ENCODE results near the gene CPXM2. TPM values are rescaled to one million over a fixed set of nuclear protein-coding genes. Genes with fewer than 3 reads are reported as not detected.

Gene CPXM2
- polyA plus RNA-seq, 1 of the 3 experiments (the other 2 are of a cell fraction): not detected

DNA sequence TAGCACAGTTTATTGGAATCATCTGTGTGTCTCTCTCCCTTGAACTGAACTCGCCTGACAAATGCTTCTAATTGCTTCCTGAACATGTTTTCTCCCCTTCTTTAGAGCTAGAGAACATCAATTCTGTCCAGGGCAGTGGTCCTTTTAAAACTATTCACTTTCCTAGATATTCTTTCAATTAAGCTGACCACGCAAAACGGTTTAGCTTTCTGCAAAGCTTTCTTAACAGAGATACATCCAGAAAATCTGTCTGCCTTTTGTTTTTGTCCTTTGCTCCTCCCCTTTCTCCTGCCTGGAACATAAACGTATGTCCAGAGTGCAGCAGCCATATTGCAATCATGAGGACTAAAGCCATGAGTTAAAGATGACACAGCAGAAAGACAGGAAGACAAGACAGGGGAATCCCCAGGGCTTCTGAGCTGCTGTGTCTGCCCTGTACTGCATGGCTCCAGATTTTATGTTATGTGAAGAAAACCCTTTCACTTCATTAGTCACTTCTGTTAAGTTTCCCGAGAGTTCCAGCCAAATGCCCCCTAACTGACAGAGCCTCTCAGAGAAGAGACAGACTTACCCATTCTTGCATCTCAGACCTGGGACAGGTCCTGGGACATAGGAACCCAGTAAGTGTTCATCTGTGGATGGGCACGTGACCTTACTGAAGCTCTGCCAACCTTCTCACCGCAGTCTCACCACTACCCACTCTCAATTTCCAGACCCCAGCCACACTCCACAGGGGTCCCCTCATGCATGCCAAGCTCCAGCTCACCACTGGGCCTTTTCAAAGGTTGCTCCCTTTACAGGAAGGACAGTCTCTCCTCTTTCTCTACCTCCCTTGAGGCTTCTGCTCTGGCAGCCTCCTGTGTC lies 35.0 kb upstream of the CPXM2 start:
- no peaks in the 10 kb centered on the region; a peak in 1 of 4 replicates for H3K4me1 ChIP-seq (ENCODE audit: control insufficient read depth in 1 of 2, insufficient read depth in 2 of 2, low read depth in 1 of 2, low read length in 1 of 2)
- H2AFZ ChIP-seq (ENCODE audit: low read depth): no peak overlapping the region
- ChIA-PET CTCF (interaction anchor here (1.5 kb wide), 1 partner anchor 344 kb away, joined by 3 read pairs; no protein-coding TSS in a partner anchor), POLR2A (no interaction called here)
- no peak for DNase-seq
- no peaks in the 10 kb centered on the region for H3F3A ChIP-seq (replicated peaks; ENCODE audit: insufficient read depth)
- no peaks in the 10 kb centered on the region for H3K36me3 ChIP-seq (replicated peaks in 1 of 2; ENCODE audit: control insufficient read depth in 1 of 2, insufficient read depth in 2 of 2, low read length in 1 of 2)
- H3K4me3 ChIP-seq (ENCODE audit: low read depth in 2 of 2, low read length in 1 of 2): no peak overlapping the region
- no peaks in the 10 kb centered on the region for H3K79me2 ChIP-seq (ENCODE audit: insufficient read depth)
- no peak for TF ChIP-seq SMC3 (IDR thresholded peaks at IDR 0.05; ENCODE audit: low read depth, low read length)
- TF ChIP-seq MEF2A (IDR thresholded peaks at IDR 0.05; ENCODE audit: borderline replicate concordance, low read depth): no peak
- TF ChIP-seq, protein P1, sequence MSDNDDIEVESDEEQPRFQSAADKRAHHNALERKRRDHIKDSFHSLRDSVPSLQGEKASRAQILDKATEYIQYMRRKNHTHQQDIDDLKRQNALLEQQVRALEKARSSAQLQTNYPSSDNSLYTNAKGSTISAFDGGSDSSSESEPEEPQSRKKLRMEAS (IDR thresholded peaks at IDR 0.05; ENCODE audit: low read depth): no peak
- TF ChIP-seq RXRA (IDR thresholded peaks at IDR 0.05; ENCODE audit: borderline replicate concordance, low read depth): no peak
- TF ChIP-seq, protein P2, sequence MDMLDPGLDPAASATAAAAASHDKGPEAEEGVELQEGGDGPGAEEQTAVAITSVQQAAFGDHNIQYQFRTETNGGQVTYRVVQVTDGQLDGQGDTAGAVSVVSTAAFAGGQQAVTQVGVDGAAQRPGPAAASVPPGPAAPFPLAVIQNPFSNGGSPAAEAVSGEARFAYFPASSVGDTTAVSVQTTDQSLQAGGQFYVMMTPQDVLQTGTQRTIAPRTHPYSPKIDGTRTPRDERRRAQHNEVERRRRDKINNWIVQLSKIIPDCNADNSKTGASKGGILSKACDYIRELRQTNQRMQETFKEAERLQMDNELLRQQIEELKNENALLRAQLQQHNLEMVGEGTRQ (IDR thresholded peaks at IDR 0.05; ENCODE audit: borderline replicate concordance, low read depth, low read length): no peak
- H3K9me2 ChIP-seq: no peaks in the 10 kb centered on the region
- H3K27ac ChIP-seq (ENCODE audit: low read depth in 2 of 2, low read length in 1 of 2): no peak overlapping the region
- no peaks in the 10 kb centered on the region for H3K27me3 ChIP-seq (ENCODE audit: insufficient read depth)
- 30% methylated on average over 7 of the region's 7 CpGs for WGBS (ENCODE audit: low lambda C conversion rate)
- no peak overlapping the region for H3K9ac ChIP-seq
- H4K20me1 ChIP-seq (ENCODE audit: insufficient read depth): no peaks in the 10 kb centered on the region
- H3K4me2 ChIP-seq: no peak overlapping the region
- H3K9me3 ChIP-seq: no peaks in the 10 kb centered on the region

DNA sequence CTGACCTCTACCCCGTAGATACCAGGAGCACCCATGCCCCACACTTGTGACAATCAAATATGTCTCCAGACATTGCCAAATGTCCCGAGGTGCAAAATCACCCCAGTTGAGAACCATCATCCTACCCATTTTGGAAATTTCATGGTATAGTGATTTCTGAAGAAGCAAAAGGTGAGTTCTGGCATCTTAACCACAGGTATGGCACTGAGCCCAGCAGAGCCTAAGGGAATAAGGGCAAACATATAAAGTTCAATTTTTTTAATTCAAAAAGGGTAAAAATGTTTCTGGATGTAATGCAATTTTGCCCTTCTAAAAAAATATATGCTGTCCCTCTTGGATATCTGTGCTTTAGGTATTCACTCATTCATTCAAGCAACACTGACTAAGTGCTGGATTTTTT lies 30.5 kb upstream of the CPXM2 start:
- no peaks in the 10 kb centered on the region for H4K20me1 ChIP-seq (ENCODE audit: insufficient read depth)
- no peaks in the 10 kb centered on the region for H3K27me3 ChIP-seq (ENCODE audit: insufficient read depth)
- H3K36me3 ChIP-seq (replicated peaks in 1 of 2; ENCODE audit: control insufficient read depth in 1 of 2, insufficient read depth in 2 of 2, low read length in 1 of 2): no peaks in the 10 kb centered on the region
- H3K9me3 ChIP-seq: no peaks in the 10 kb centered on the region
- H2AFZ ChIP-seq (ENCODE audit: low read depth): no peak overlapping the region
- WGBS (ENCODE audit: low lambda C conversion rate): 15% methylated on average over 2 of the region's 2 CpGs
- no peaks in the 10 kb centered on the region for H3K79me2 ChIP-seq (ENCODE audit: insufficient read depth)
- no peak overlapping the region for H3K9ac ChIP-seq
- H3F3A ChIP-seq (replicated peaks; ENCODE audit: insufficient read depth): no peaks in the 10 kb centered on the region
- no peaks in the 10 kb centered on the region for H3K9me2 ChIP-seq
- no peak overlapping the region for H3K4me3 ChIP-seq (ENCODE audit: low read depth in 2 of 2, low read length in 1 of 2)
- DNase-seq: no peak
- no peak overlapping the region for H3K4me2 ChIP-seq
- no peaks in the 10 kb centered on the region for H3K4me1 ChIP-seq (ENCODE audit: control insufficient read depth in 1 of 2, insufficient read depth in 2 of 2, low read depth in 1 of 2, low read length in 1 of 2)
- H3K27ac ChIP-seq (ENCODE audit: low read depth in 2 of 2, low read length in 1 of 2): no peak overlapping the region
- ChIA-PET POLR2A (no interaction called here), CTCF (no interaction called here)
- TF ChIP-seq GABPA (IDR thresholded peaks at IDR 0.05; ENCODE audit: low read depth): no peak
- TF ChIP-seq EZH2phosphoT487 (IDR thresholded peaks at IDR 0.05; ENCODE audit: borderline replicate concordance, low read depth): no peak
- TF ChIP-seq TAF1 (IDR thresholded peaks at IDR 0.05; ENCODE audit: borderline replicate concordance, low read depth, low read length): no peak
- TF ChIP-seq, protein P1 (IDR thresholded peaks at IDR 0.05; ENCODE audit: low read depth): no peak
- TF ChIP-seq, protein P3, sequence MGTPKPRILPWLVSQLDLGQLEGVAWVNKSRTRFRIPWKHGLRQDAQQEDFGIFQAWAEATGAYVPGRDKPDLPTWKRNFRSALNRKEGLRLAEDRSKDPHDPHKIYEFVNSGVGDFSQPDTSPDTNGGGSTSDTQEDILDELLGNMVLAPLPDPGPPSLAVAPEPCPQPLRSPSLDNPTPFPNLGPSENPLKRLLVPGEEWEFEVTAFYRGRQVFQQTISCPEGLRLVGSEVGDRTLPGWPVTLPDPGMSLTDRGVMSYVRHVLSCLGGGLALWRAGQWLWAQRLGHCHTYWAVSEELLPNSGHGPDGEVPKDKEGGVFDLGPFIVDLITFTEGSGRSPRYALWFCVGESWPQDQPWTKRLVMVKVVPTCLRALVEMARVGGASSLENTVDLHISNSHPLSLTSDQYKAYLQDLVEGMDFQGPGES (IDR thresholded peaks at IDR 0.05; ENCODE audit: low read depth, low read length): no peak
- TF ChIP-seq RXRA (IDR thresholded peaks at IDR 0.05; ENCODE audit: borderline replicate concordance, low read depth): no peak
- TF ChIP-seq, protein P4, sequence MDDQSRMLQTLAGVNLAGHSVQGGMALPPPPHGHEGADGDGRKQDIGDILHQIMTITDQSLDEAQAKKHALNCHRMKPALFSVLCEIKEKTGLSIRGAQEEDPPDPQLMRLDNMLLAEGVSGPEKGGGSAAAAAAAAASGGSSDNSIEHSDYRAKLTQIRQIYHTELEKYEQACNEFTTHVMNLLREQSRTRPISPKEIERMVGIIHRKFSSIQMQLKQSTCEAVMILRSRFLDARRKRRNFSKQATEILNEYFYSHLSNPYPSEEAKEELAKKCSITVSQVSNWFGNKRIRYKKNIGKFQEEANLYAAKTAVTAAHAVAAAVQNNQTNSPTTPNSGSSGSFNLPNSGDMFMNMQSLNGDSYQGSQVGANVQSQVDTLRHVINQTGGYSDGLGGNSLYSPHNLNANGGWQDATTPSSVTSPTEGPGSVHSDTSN (IDR thresholded peaks at IDR 0.05): no peak
- TF ChIP-seq, protein P5, sequence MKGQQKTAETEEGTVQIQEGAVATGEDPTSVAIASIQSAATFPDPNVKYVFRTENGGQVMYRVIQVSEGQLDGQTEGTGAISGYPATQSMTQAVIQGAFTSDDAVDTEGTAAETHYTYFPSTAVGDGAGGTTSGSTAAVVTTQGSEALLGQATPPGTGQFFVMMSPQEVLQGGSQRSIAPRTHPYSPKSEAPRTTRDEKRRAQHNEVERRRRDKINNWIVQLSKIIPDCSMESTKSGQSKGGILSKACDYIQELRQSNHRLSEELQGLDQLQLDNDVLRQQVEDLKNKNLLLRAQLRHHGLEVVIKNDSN (IDR thresholded peaks at IDR 0.05; ENCODE audit: borderline replicate concordance, low read depth): no peak
- TF ChIP-seq MEF2A (IDR thresholded peaks at IDR 0.05; ENCODE audit: borderline replicate concordance, low read depth): no peak
- TF ChIP-seq RAD21 (IDR thresholded peaks at IDR 0.05; ENCODE audit: low read length): no peak
- no peak for TF ChIP-seq JUND (IDR thresholded peaks at IDR 0.05)
- no peak for TF ChIP-seq FOXJ3 (CRISPR knock-in tag; IDR thresholded peaks at IDR 0.05)
- TF ChIP-seq FOXM1 (IDR thresholded peaks at IDR 0.05; ENCODE audit: low read depth): no peak
- no peak for TF ChIP-seq TEAD4 (IDR thresholded peaks at IDR 0.05; ENCODE audit: borderline replicate concordance, insufficient read depth)
- TF ChIP-seq, protein P6, sequence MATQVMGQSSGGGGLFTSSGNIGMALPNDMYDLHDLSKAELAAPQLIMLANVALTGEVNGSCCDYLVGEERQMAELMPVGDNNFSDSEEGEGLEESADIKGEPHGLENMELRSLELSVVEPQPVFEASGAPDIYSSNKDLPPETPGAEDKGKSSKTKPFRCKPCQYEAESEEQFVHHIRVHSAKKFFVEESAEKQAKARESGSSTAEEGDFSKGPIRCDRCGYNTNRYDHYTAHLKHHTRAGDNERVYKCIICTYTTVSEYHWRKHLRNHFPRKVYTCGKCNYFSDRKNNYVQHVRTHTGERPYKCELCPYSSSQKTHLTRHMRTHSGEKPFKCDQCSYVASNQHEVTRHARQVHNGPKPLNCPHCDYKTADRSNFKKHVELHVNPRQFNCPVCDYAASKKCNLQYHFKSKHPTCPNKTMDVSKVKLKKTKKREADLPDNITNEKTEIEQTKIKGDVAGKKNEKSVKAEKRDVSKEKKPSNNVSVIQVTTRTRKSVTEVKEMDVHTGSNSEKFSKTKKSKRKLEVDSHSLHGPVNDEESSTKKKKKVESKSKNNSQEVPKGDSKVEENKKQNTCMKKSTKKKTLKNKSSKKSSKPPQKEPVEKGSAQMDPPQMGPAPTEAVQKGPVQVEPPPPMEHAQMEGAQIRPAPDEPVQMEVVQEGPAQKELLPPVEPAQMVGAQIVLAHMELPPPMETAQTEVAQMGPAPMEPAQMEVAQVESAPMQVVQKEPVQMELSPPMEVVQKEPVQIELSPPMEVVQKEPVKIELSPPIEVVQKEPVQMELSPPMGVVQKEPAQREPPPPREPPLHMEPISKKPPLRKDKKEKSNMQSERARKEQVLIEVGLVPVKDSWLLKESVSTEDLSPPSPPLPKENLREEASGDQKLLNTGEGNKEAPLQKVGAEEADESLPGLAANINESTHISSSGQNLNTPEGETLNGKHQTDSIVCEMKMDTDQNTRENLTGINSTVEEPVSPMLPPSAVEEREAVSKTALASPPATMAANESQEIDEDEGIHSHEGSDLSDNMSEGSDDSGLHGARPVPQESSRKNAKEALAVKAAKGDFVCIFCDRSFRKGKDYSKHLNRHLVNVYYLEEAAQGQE (IDR thresholded peaks at IDR 0.05; ENCODE audit: low read depth, low read length): no peak

All from SK-N-SH (cell line).